CD8-positive, alpha-beta memory T cell (primary cell): Measurements from ENCODE around the gene DSCAM. TPM values are rescaled to one million over a fixed set of nuclear protein-coding genes. Genes with fewer than 3 reads are reported as not detected.

Source experiments
- CTCF ChIA-PET: fragments of 350-600 bp; sonication (Branson Sonifier 250); formaldehyde crosslinking; loops from one replicate; lab custom pipeline; 2021; ENCODE audit warnings: antibody characterized with exemption; lab: Charles Lee
- POLR2A ChIA-PET: fragments of 350-600 bp; sonication (Branson Sonifier 250); formaldehyde crosslinking; loops from one replicate; lab custom pipeline; 2021; ENCODE audit warnings: antibody characterized with exemption; lab: Charles Lee
- DNase-seq, 5 donors: peaks; one replicate each; pipeline versions ENCODE4 v3.0.0 to v3.0.0-alpha.2; 2020 to 2022; ENCODE audit warnings: mixed read lengths in 1 of 5
- H3K27ac ChIP-seq: one replicate; pipeline ENCODE4 v1.7.0; 2013; ENCODE audit warnings: low read depth, mild to moderate bottlenecking, low read length, moderate library complexity
- H3K27me3 ChIP-seq: 2 replicates; pipeline ENCODE4 v1.7.0; 2013; ENCODE audit warnings: low read length, mild to moderate bottlenecking; ENCODE audit not compliant: insufficient read depth, poor library complexity, severe bottlenecking
- H3K36me3 ChIP-seq: 2 replicates; pipeline ENCODE4 v1.7.0; 2013; ENCODE audit warnings: mild to moderate bottlenecking, low read length, moderate library complexity; ENCODE audit not compliant: insufficient read depth
- H3K4me1 ChIP-seq: 2 replicates; pipeline ENCODE4 v1.7.0; 2013; ENCODE audit warnings: mild to moderate bottlenecking, low read length, moderate library complexity; ENCODE audit not compliant: insufficient read depth
- H3K4me3 ChIP-seq: 2 replicates; pipeline ENCODE4 v1.7.0; 2013; ENCODE audit warnings: mild to moderate bottlenecking, low read length
- H3K9me3 ChIP-seq: 2 replicates; pipeline ENCODE4 v1.7.0; 2013; ENCODE audit warnings: mild to moderate bottlenecking, low read length
- H3K27ac Mint-ChIP-seq, 8 donors: one replicate each; pipeline ENCODE4 v1.8.0; 2020 to 2021; ENCODE audit warnings: mixed read lengths in 8 of 8, mild to moderate bottlenecking in 6 of 8, inconsistent platforms in 3 of 8, moderate library complexity in 3 of 8
- H3K27me3 Mint-ChIP-seq, 2 donors: one replicate each; pipeline ENCODE4 v1.8.0; 2020 to 2021; ENCODE audit warnings: mixed read lengths in 2 of 2, mild to moderate bottlenecking in 1 of 2, moderate library complexity in 1 of 2
- H3K36me3 Mint-ChIP-seq, 3 donors: one replicate each; pipeline ENCODE4 v1.8.0; 2020 to 2021; ENCODE audit warnings: mixed read lengths in 3 of 3, inconsistent platforms in 1 of 3, mild to moderate bottlenecking in 1 of 3
- H3K4me1 Mint-ChIP-seq, 3 donors: one replicate each; pipeline ENCODE4 v1.8.0; 2020 to 2021; ENCODE audit warnings: mixed read lengths in 3 of 3, inconsistent platforms in 1 of 3, mild to moderate bottlenecking in 1 of 3
- H3K4me3 Mint-ChIP-seq, 7 donors: one replicate each; pipeline ENCODE4 v1.8.0; 2020 to 2021; ENCODE audit warnings: mixed read lengths in 7 of 7, mild to moderate bottlenecking in 6 of 7, moderate library complexity in 4 of 7, inconsistent platforms in 2 of 7
- H3K9me3 Mint-ChIP-seq, 5 donors: one replicate each; pipeline ENCODE4 v1.8.0; 2020 to 2022; ENCODE audit warnings: mixed read lengths in 5 of 5, mild to moderate bottlenecking in 3 of 5, moderate library complexity in 2 of 5, inconsistent platforms in 1 of 5
- polyA plus RNA-seq: library from polyadenylated mRNA; unstranded; fragments of 300-500 nt; fragmentation: Illumina TruSeq; gene quantifications from one replicate; pipeline ENCODE4 v1.2.3, GENCODE V29; 2021
- total RNA-seq, 2 experiments: library from RNA; stranded (reverse); gene quantifications; one replicate each; pipeline ENCODE4 v1.2.3, GENCODE V29; 2021

Gene DSCAM
- total and polyA plus RNA-seq, 3 experiments from 2014 or later = not detected

GRCh38 chr21:40531016-40531415 is 315.9 kb downstream of the DSCAM start:
- no peaks in the 10 kb centered on the region for H3K4me1 Mint-ChIP-seq
- Histone ChIP-seq H3K36me3 (no peaks in the 10 kb centered on the region), H3K9me3 (no peaks in the 10 kb centered on the region), H3K27ac (no peak overlapping the region), H3K4me3 (no peak overlapping the region), H3K27me3 (no peaks in the 10 kb centered on the region), H3K4me1 (no peaks in the 10 kb centered on the region)
- H3K27ac Mint-ChIP-seq = no peak overlapping the region
- peaks cover 7 to 29% (median 16%) of the 10 kb centered on the region in 5 donors for H3K9me3 Mint-ChIP-seq
- no peak overlapping the region for H3K4me3 Mint-ChIP-seq
- no peaks in the 10 kb centered on the region for H3K36me3 Mint-ChIP-seq
- ChIA-PET CTCF (no interaction called here), POLR2A (no interaction called here)
- H3K27me3 Mint-ChIP-seq = peaks cover 0 to 4% of the 10 kb centered on the region in 2 donors
- no peak for DNase-seq

GRCh38 chr21:40517646-40518045 is 329.3 kb downstream of the DSCAM start:
- no peak for DNase-seq
- H3K27me3 Mint-ChIP-seq = peaks cover 0 to 2% of the 10 kb centered on the region in 2 donors
- no peak overlapping the region for H3K4me3 Mint-ChIP-seq
- H3K4me1 Mint-ChIP-seq = no peaks in the 10 kb centered on the region
- H3K4me3 ChIP-seq = no peak overlapping the region
- no peaks in the 10 kb centered on the region for H3K27me3 ChIP-seq
- no peaks in the 10 kb centered on the region for H3K36me3 ChIP-seq
- peaks cover 0 to 5% (median 3%) of the 10 kb centered on the region in 5 donors for H3K9me3 Mint-ChIP-seq
- ChIA-PET CTCF (no interaction called here), POLR2A (no interaction called here)
- no peak overlapping the region for H3K27ac Mint-ChIP-seq
- no peak overlapping the region for H3K27ac ChIP-seq
- no peaks in the 10 kb centered on the region for H3K4me1 ChIP-seq
- H3K9me3 ChIP-seq = no peaks in the 10 kb centered on the region
- H3K36me3 Mint-ChIP-seq = no peaks in the 10 kb centered on the region

- H3K27me3 ChIP-seq = no peaks in the 10 kb centered on the region
- Mint-ChIP-seq H3K4me1 (no peaks in the 10 kb centered on the region), H3K9me3 (peaks cover 2 to 6% (median 4%) of the 10 kb centered on the region in 5 donors), H3K4me3 (no peak overlapping the region), H3K27me3 (peaks cover 0 to 2% of the 10 kb centered on the region in 2 donors), H3K27ac (no peak overlapping the region), H3K36me3 (no peaks in the 10 kb centered on the region)
- no peak overlapping the region for H3K4me3 ChIP-seq
- DNase-seq = no peak
- no peaks in the 10 kb centered on the region for H3K9me3 ChIP-seq
- no peaks in the 10 kb centered on the region for H3K36me3 ChIP-seq
- H3K27ac ChIP-seq = no peak overlapping the region
- ChIA-PET POLR2A (no interaction called here), CTCF (no interaction called here)
- H3K4me1 ChIP-seq = no peaks in the 10 kb centered on the region
Observed at GRCh38 chr21:40516335-40516734, 330.6 kb downstream of the DSCAM start.

- no peak for DNase-seq
- Mint-ChIP-seq H3K4me3 (no peak overlapping the region), H3K4me1 (no peaks in the 10 kb centered on the region), H3K9me3 (peaks cover 2 to 5% (median 3%) of the 10 kb centered on the region in 5 donors), H3K27ac (no peak overlapping the region), H3K27me3 (no peaks in the 10 kb centered on the region), H3K36me3 (no peaks in the 10 kb centered on the region)
- no peaks in the 10 kb centered on the region for H3K9me3 ChIP-seq
- CTCF ChIA-PET = no interaction called here
- H3K27ac ChIP-seq = no peak overlapping the region
- no peak overlapping the region for H3K4me3 ChIP-seq
- no peaks in the 10 kb centered on the region for H3K4me1 ChIP-seq
- no peaks in the 10 kb centered on the region for H3K36me3 ChIP-seq
- POLR2A ChIA-PET = no interaction called here
- no peaks in the 10 kb centered on the region for H3K27me3 ChIP-seq
Observed at GRCh38 chr21:40512590-40512989, 334.4 kb downstream of the DSCAM start.

GRCh38 chr21:40507978-40508377 is 339.0 kb downstream of the DSCAM start:
- ChIA-PET POLR2A (no interaction called here), CTCF (no interaction called here)
- H3K9me3 ChIP-seq = no peaks in the 10 kb centered on the region
- DNase-seq = no peak
- Mint-ChIP-seq H3K4me1 (no peaks in the 10 kb centered on the region), H3K27ac (no peak overlapping the region), H3K9me3 (peaks cover under 1 to 5% (median 2%) of the 10 kb centered on the region in 5 donors), H3K4me3 (no peak overlapping the region), H3K27me3 (no peaks in the 10 kb centered on the region), H3K36me3 (no peaks in the 10 kb centered on the region)
- H3K36me3 ChIP-seq = no peaks in the 10 kb centered on the region
- no peak overlapping the region for H3K27ac ChIP-seq
- H3K4me1 ChIP-seq = no peaks in the 10 kb centered on the region
- no peaks in the 10 kb centered on the region for H3K27me3 ChIP-seq
- no peak overlapping the region for H3K4me3 ChIP-seq

GRCh38 chr21:40505681-40506080 is 341.3 kb downstream of the DSCAM start:
- no peaks in the 10 kb centered on the region for H3K27me3 Mint-ChIP-seq
- H3K9me3 Mint-ChIP-seq = peaks cover 0 to 2% (median 0%) of the 10 kb centered on the region in 5 donors
- Histone ChIP-seq H3K4me1 (no peaks in the 10 kb centered on the region), H3K27me3 (no peaks in the 10 kb centered on the region), H3K36me3 (no peaks in the 10 kb centered on the region), H3K27ac (no peak overlapping the region), H3K4me3 (no peak overlapping the region), H3K9me3 (no peaks in the 10 kb centered on the region)
- ChIA-PET CTCF (no interaction called here), POLR2A (no interaction called here)
- no peak for DNase-seq
- no peaks in the 10 kb centered on the region for H3K36me3 Mint-ChIP-seq
- H3K4me1 Mint-ChIP-seq = no peaks in the 10 kb centered on the region
- no peak overlapping the region for H3K27ac Mint-ChIP-seq
- H3K4me3 Mint-ChIP-seq = no peak overlapping the region

GRCh38 chr21:40505244-40505643 is 341.7 kb downstream of the DSCAM start:
- ChIA-PET CTCF (no interaction called here), POLR2A (no interaction called here)
- Histone ChIP-seq H3K9me3 (no peaks in the 10 kb centered on the region), H3K4me3 (no peak overlapping the region), H3K36me3 (no peaks in the 10 kb centered on the region), H3K27me3 (no peaks in the 10 kb centered on the region), H3K27ac (no peak overlapping the region), H3K4me1 (no peaks in the 10 kb centered on the region)
- Mint-ChIP-seq H3K27ac (no peak overlapping the region), H3K36me3 (no peaks in the 10 kb centered on the region), H3K9me3 (peaks cover 0 to 2% (median 0%) of the 10 kb centered on the region in 5 donors), H3K4me1 (no peaks in the 10 kb centered on the region), H3K27me3 (no peaks in the 10 kb centered on the region), H3K4me3 (no peak overlapping the region)
- no peak for DNase-seq

GRCh38 chr21:40504825-40505224 is 342.1 kb downstream of the DSCAM start:
- ChIA-PET POLR2A (no interaction called here), CTCF (no interaction called here)
- Histone ChIP-seq H3K9me3 (no peaks in the 10 kb centered on the region), H3K27me3 (no peaks in the 10 kb centered on the region), H3K4me3 (no peak overlapping the region), H3K36me3 (no peaks in the 10 kb centered on the region), H3K27ac (no peak overlapping the region), H3K4me1 (no peaks in the 10 kb centered on the region)
- no peaks in the 10 kb centered on the region for H3K36me3 Mint-ChIP-seq
- H3K27ac Mint-ChIP-seq = no peak overlapping the region
- H3K4me1 Mint-ChIP-seq = no peaks in the 10 kb centered on the region
- no peak for DNase-seq
- no peaks in the 10 kb centered on the region for H3K27me3 Mint-ChIP-seq
- peaks cover 0 to 2% (median 0%) of the 10 kb centered on the region in 5 donors for H3K9me3 Mint-ChIP-seq
- no peak overlapping the region for H3K4me3 Mint-ChIP-seq

GRCh38 chr21:40496116-40496515 is 350.8 kb downstream of the DSCAM start:
- no peaks in the 10 kb centered on the region for H3K4me1 Mint-ChIP-seq
- no peak overlapping the region for H3K4me3 Mint-ChIP-seq
- Histone ChIP-seq H3K4me1 (no peaks in the 10 kb centered on the region), H3K27ac (no peak overlapping the region), H3K27me3 (no peaks in the 10 kb centered on the region), H3K36me3 (no peaks in the 10 kb centered on the region), H3K9me3 (no peaks in the 10 kb centered on the region), H3K4me3 (no peak overlapping the region)
- H3K27ac Mint-ChIP-seq = no peak overlapping the region
- no peak for DNase-seq
- CTCF ChIA-PET = no interaction called here
- H3K9me3 Mint-ChIP-seq = peaks cover 14 to 21% (median 19%) of the 10 kb centered on the region in 5 donors
- H3K27me3 Mint-ChIP-seq = peaks cover 0 to 3% of the 10 kb centered on the region in 2 donors
- POLR2A ChIA-PET = no interaction called here
- H3K36me3 Mint-ChIP-seq = no peaks in the 10 kb centered on the region
